ENCODE measurements around the gene CSNK1G2.

The CSNK1G2 gene

DNA sequence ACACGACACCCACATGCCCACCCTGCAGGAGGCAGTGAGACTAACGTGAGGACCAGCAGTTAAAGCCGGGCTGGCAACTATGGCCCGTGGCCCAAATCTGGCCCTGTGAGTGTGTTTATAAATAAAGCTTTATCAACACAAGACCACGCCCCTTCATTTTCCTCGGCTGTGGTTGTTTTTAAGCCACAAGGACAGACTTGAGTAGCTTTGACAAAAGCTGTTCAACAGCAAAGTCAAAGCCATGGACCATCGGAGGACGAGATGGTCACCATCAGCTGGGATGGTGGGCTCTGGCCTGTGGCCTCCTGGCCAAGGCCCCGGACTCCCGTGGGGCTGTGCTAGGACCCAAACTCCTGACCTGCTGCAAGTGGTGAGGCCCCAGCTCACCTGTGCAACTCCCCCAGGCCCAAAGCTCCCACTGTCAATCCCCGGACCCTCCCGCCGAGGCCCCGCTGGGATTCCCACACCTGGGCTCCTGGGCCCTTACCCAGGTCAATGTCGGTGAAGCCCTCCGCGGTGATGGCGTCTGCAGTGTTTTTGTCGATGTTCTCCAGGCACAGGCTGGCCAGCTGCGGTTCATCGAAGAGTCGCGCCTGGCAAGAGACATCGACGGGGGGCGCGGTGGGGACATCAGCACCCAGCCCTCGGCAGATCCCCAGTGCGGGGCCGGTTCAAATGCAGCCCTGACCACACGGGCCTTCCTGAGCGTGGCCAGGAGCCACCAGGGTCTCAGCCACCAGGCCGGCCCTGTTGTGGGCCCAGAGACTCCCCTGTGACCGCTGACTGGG is 49.5 kb downstream of the CSNK1G2 start:
- DNase-seq, result no peak

- DNase-seq, result no peak
Measured at GRCh38 chr19:1991018-1991913, 50.3 kb downstream of the CSNK1G2 start.

DNA sequence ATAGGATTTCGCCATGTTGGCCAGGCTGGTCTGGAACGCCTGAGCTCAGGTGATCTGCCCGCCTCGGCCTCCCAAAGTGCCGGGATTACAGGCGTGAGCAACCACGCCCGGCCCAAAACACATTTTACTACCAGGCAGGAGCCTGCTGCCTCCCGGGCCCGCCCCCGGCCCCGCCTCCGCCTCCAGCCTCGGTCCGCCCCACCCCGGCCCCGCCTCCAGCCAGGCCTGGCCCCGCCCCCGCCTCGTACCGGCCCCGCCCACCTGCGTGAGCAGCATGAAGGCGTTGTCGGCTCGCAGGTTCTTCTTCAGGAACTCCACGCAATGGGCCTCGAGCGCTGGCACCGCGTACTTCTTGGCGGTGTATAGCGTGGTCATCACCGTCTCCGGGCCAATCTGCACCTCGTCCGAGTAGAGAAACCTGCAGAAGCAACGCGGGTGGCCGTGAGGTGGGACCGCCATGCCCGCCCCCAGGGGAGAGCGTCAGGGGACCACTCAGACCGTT is 51.8 kb downstream of the CSNK1G2 start:
- DNase-seq, result no peak

- no peak for DNase-seq
Measured at GRCh38 chr19:1997353-1998233, 56.6 kb downstream of the CSNK1G2 start.

DNA sequence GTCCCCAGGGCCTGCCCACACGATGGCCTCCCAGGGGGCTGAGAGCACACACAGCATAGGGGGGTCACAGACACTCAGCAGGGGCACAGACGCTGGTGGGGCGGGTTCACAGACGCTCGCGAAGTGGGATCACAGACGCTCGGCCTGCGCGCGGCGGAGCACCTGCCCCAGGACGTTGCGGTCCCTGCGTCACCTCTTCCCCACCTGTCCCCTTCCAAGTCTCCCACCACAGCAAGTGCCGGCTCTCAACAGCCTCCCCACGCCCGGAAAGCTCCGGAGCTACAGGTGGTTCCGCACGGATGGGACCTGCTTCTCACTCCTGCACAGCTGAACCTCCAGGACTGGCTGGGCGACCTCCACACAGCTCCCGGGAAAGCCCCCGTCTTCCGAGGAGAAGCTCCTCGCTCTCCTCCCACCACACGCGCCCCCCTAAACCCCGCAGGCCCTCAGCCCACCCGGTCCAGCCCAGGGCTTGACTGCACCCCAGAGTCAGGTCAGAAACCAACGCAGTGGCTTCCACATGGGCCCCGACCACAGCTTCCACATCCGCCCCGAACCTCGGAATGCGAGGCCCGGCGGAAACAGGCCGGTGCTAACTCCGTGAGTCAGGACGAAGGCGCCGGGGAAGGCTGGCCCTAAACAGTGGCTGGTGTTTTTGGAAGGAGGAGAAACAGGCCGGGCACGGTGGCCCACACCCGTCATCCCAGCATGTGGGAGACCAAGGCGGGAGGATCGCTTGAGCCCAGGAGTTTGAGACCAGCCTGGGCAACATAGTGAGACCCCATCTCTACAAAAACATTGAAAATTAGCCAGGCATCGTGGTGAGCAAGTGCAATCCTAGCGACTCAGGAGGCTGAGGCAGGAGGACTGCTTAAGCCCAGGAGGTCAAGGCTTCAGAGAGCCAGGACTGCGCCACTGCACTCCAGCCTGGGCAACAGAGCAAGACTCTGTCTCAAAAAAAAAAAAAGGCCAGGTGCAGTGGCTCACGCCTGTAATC is 58.0 kb downstream of the CSNK1G2 start:
- no peak for DNase-seq

DNA sequence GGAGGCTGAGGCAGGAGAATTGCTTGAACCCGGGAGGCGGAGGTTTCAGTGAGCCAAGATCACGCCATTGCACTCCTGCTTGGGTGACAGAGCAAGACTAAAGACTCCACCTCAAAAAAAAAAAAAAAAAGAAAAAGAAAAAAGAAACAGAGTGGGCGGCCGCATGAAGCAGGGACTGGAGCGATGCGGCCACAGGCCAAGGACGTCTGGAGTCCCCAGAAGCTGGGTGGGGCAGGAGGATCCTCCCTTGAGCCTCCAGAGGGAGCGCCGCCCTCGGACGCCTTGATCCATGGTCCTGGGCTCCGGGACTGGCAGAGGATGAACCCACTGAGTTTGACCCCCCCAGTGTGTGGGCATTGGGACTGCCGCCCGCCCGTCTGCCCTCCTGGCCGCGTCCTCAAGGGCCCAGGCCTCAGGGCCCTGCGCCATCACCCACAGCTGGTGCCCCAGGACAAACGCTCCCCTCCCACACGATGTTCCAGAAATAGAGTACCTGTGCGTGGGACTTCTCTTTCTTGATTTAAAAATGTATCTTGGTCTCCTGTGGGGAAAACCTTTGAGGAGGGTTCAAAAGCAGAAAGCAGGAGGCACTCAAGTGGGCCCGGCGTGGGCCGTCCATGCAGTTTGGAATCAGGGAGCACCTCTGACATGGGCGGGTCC is 59.0 kb downstream of the CSNK1G2 start:
- no peak for DNase-seq

- DNase-seq, result no peak
Measured at GRCh38 chr19:2003874-2004273, 62.9 kb downstream of the CSNK1G2 start.

DNA sequence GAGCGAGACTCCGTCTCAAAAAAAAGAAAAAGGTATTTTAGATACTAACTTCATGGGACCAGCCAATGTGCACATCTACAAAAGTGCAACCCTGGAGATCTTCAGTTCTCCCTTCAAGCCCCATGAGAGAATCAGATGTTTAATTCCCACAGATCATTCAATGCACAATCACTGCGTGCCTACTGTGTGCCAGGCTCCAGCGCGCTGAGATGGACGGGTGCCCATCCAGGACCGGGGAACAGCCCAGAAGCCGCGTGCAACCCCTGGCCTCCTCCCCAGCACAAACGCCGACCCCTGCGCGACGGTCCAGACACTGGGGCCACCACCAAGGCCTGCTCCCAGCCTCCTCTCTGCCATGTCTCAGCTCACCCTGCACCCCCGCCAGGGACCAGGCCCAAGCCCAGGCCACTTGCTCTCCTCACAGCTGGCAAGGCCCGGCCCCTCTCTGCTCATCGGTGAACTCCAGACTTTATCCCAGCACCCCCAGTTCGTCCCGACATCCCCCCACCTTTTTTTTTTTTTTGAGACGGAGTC is 69.2 kb downstream of the CSNK1G2 start:
- DNase-seq, result no peak

GRCh38 chr19:2011169-2011568 is 70.2 kb downstream of the CSNK1G2 start:
- DNase-seq, result no peak

GRCh38 chr19:2012941-2013682 is 72.1 kb downstream of the CSNK1G2 start:
- DNase-seq, result no peak

- DNase-seq, result no peak
Measured at GRCh38 chr19:2013683-2013961, 72.7 kb downstream of the CSNK1G2 start.

- no peak for DNase-seq
Measured at GRCh38 chr19:2014131-2014571, 73.2 kb downstream of the CSNK1G2 start.

GRCh38 chr19:2014731-2015607 is 74.0 kb downstream of the CSNK1G2 start:
- DNase-seq, result no peak

DNA sequence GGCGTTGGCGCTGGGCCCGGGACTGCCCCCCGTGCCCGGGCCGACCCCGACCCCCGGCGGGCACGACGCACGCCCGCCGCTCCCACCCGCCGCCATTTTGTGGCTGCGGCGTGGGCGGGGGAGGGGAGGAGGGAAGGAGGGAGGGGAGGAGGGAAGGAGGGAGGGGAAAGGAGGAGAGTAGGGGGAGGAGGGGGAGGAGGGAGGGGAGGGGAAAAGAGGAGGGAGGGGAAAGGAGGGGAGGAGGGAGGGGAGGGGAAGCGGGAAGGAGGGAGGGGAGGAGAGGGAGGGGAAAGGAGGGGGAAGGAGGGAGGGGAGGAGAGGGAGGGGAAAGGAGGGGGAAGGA is 74.6 kb downstream of the CSNK1G2 start, which contains the start of gene BTBD2:
Gene BTBD2 (minus strand): TSS at position 107 of the 343 bp plus-strand sequence. CDS start 11 bp downstream, at position 96.
- DNase-seq, result peak; percentile 35

DNA sequence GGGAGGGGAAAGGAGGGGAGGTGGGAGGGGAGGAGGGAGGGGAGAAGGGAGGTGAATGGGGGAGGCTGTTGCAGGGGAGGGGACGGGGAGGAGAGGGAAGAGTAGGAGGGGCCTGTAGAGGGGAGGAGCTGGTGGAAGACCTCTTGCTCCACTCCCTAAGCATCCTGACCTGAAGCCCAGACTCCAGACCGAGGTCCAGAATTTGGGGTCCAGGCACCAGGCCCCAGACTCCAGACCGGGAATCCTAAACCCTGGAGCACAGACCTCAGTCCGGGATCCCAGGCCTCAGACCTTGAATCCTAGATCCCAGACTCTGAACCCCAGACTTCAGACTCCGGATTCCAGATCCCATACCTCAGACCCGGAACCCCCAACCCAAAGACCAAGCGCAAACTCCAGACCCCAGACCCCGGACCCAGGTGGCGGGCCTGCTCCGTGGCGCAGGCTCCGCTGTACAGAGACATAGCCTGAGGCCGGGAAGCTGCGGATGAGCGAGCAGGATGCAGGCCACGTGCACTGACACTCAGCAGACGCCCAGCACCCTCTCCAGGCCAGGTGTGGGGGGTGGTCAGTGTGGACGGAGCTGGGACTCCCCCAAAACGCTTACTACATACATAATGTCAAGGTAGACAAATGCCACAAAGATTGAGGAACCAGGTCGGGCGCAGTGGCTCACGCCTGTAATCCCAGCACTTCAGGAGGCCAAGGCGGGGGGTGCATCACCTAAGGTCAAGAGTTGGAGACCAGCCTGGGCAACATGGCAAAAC is 75.3 kb downstream of the CSNK1G2 start:
- peak; percentile 40 for DNase-seq

DNA sequence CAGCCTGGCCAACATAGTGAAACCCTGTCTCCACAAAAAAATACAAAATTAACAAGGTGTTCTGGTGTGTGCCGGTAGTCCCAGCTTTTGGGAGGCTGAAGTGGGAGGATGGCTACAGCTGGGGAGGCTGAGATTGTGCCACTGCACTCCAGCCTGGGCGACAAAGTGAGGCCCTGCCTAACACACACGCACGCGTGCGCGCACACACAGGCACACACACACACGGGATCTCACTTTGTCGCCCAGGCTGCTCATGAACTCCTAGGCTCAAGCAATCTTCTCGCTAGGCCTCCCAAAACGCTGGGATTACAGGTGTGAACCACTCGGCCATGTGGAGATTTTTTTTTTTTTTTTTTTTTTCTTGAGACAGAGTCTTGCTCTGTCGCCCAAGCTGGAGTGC is 77.8 kb downstream of the CSNK1G2 start:
- DNase-seq, result no peak

- no peak for DNase-seq
Measured at GRCh38 chr19:2021453-2022140, 80.6 kb downstream of the CSNK1G2 start.

DNA sequence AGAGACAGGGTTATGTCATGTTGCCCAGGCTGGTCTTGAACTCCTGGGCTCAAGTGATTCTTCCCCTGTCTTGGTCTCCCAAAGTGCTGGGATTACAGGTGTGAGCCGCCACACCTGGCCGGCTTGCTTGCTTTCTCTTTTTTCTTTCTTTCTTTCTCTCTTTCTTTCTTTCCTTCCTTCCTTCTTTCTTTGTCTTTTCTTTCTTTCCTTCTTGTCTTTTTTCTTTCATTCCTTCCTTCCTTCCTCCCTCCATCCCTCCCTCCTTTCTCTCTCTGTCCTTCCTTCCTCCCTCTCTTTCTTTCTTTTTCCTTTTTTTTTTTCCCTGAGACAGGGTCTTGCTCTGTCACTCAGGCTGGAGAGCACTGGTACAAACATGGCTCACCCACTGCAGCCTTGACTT is 81.3 kb downstream of the CSNK1G2 start:
- DNase-seq, result no peak

All from activated effector memory CD4-positive, alpha-beta T cell treated with Interleukin-2 at 50 U/mL for 16 hours (primary cell).